NT2/D1 (cell line): Measurements from ENCODE around the gene PARP8.

Source experiments
- SUZ12 ChIP-seq: IDR thresholded peaks from 2 replicates; pipeline ENCODE4 v1.6.1; 2011; ENCODE audit not compliant: insufficient read length, insufficient read depth; ENCODE audit errors: extremely low read depth
- YY1 ChIP-seq: IDR thresholded peaks from 2 replicates; pipeline ENCODE4 v1.6.1; 2011; ENCODE audit not compliant: insufficient read length, insufficient read depth
- ZNF274 ChIP-seq: IDR thresholded peaks from 2 replicates; pipeline ENCODE4 v1.6.1; 2011; ENCODE audit warnings: mild to moderate bottlenecking, low read depth, low read length

DNA sequence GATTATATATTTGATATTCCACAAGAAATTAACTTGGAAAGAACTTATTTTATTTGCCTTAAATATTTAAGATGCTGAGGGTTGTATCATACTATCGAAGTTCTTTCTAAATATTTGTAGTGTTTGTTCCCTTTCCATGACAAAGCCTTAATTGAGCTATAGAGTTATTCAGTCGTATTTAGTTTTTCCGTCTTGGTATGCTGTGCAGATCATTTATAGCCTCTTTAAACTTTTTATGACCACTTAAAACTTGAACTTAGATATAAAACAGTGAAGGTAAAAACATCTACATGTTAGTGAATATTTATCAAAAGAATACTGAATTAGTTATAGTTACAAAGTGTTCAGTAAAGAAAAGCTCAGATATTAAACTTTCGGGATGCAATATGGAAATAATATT, 74.4 kb downstream of the PARP8 start:
- TF ChIP-seq YY1 (no peak), SUZ12 (no peak), ZNF274 (no peak)
